Endothelial cell of umbilical vein (primary cell): ENCODE results near the gene MTREX. TPM values are rescaled to one million over a fixed set of nuclear protein-coding genes. Genes with fewer than 3 reads are reported as not detected.

ENCODE experiments used
- BruUV-seq: library from RNA; stranded (reverse); fragments of 400-500 nt; replicated peaks from 2 replicates; lab custom pipeline; 2021; lab: Mats Ljungman, UMichigan
- CTCF ChIA-PET: fragments of 300-600, 350-600 bp; sonication (Branson Sonifier 250); formaldehyde crosslinking; loops from one replicate; lab custom pipeline; 2021; ENCODE audit warnings: antibody characterized with exemption, inconsistent platforms; lab: Charles Lee
- POLR2A ChIA-PET: fragments of 300-600, 350-600 bp; sonication (Branson Sonifier 250); formaldehyde crosslinking; loops from one replicate; lab custom pipeline; 2021; ENCODE audit warnings: antibody characterized with exemption, inconsistent platforms; lab: Charles Lee
- DNase-seq: peaks from one replicate; pipeline ENCODE4 v3.0.0-alpha.2; 2011; ENCODE audit warnings: low read depth, low spot score
- FAIRE-seq: peaks from 2 replicates; lab custom pipeline; 2011; peaks lifted over from hg19 to GRCh38; lab: Jason Lieb, UNC
- H2AFZ ChIP-seq: 2 replicates; pipeline ENCODE4 v1.6.0; 2012; ENCODE audit warnings: low read depth, low read length, control low read depth, inconsistent platforms
- H3K27ac ChIP-seq: 2 replicates; pipeline ENCODE4 v1.5.1; 2011; ENCODE audit warnings: low read depth, mild to moderate bottlenecking, control low read depth, low read length, moderate library complexity; ENCODE audit not compliant: insufficient read depth
- H3K27me3 ChIP-seq, 2 experiments: 2 replicates each; pipeline versions ENCODE4 v1.6.0 to v1.6.1; 2011; ENCODE audit warnings: low read length in 2 of 2, mixed read lengths in 1 of 2; ENCODE audit not compliant: control insufficient read depth in 2 of 2, insufficient read depth in 2 of 2
- H3K36me3 ChIP-seq, 2 experiments: 2 replicates in 1 of 2; 3 replicates in 1 of 2; pipeline ENCODE4 v1.5.1; 2011; ENCODE audit warnings: low read length in 2 of 2, mild to moderate bottlenecking in 1 of 2, moderate library complexity in 1 of 2; ENCODE audit not compliant: control insufficient read depth in 2 of 2, insufficient read depth in 2 of 2; ENCODE audit errors: extremely low read depth in 1 of 2
- H3K4me1 ChIP-seq: 3 replicates; pipeline ENCODE4 v1.5.1; 2011; ENCODE audit warnings: mild to moderate bottlenecking, low read length; ENCODE audit not compliant: control insufficient read depth, insufficient read depth; ENCODE audit errors: extremely low read depth
- H3K4me2 ChIP-seq: 2 replicates; pipeline ENCODE4 v1.6.1; 2011; ENCODE audit warnings: low read length, control low read depth, mixed read lengths; ENCODE audit not compliant: insufficient read depth
- H3K4me3 ChIP-seq, 3 experiments: fragments of 200-600 bp in 1 of 3; sonication (generic), shearing (Covaris generic) in 1 of 3; replicated peaks in 1 of 3; 2 replicates each; pipeline ENCODE4 v1.5.1; 2011 to 2016; ENCODE audit warnings: control low read depth in 3 of 3, low read length in 3 of 3, mild to moderate bottlenecking in 2 of 3, inconsistent platforms in 1 of 3, low read depth in 1 of 3, moderate library complexity in 1 of 3; ENCODE audit not compliant: insufficient read depth in 1 of 3
- H3K79me2 ChIP-seq: 2 replicates; pipeline ENCODE4 v1.6.0; 2012; ENCODE audit warnings: low read length, inconsistent platforms; ENCODE audit not compliant: control insufficient read depth, insufficient read depth
- H3K9ac ChIP-seq: replicated peaks from 2 replicates; pipeline ENCODE3; 2011; ENCODE audit warnings: low read length, control low read depth; ENCODE audit not compliant: insufficient read depth; ENCODE audit errors: extremely low read depth
- H3K9me1 ChIP-seq: replicated peaks from 3 replicates; pipeline ENCODE4 v1.6.0; 2011; ENCODE audit warnings: mild to moderate bottlenecking, low read length; ENCODE audit not compliant: control insufficient read depth, insufficient read depth; ENCODE audit errors: extremely low read depth
- H3K9me3 ChIP-seq: replicated peaks from 2 replicates; pipeline ENCODE4 v1.5.1; 2012; ENCODE audit warnings: low read length, inconsistent platforms; ENCODE audit not compliant: control insufficient read depth, insufficient read depth
- H4K20me1 ChIP-seq: replicated peaks from 2 replicates; pipeline ENCODE3; 2011; ENCODE audit warnings: mild to moderate bottlenecking, low read length; ENCODE audit not compliant: control insufficient read depth, insufficient read depth; ENCODE audit errors: extremely low read depth
- EZH2 ChIP-seq: IDR thresholded peaks from 2 replicates; pipeline ENCODE4 v1.6.1; 2012; ENCODE audit warnings: borderline replicate concordance, low read depth, mild to moderate bottlenecking, moderate library complexity, low read length, inconsistent platforms; ENCODE audit not compliant: severe bottlenecking
- FOS ChIP-seq: IDR thresholded peaks from 2 replicates; pipeline ENCODE4 v1.6.1; 2011; ENCODE audit warnings: mild to moderate bottlenecking, low read length, moderate library complexity, borderline replicate concordance; ENCODE audit not compliant: insufficient read depth
- GATA2 ChIP-seq: IDR thresholded peaks from 2 replicates; pipeline ENCODE4 v1.7.0; 2011; ENCODE audit warnings: low read depth, mild to moderate bottlenecking, moderate library complexity, mixed read lengths, low read length; ENCODE audit not compliant: insufficient read length, insufficient read depth
- JUN ChIP-seq: IDR thresholded peaks from 2 replicates; pipeline ENCODE4 v1.6.1; 2011; ENCODE audit warnings: borderline replicate concordance, low read depth; ENCODE audit not compliant: insufficient read length, insufficient read depth
- MYC ChIP-seq: IDR thresholded peaks from one replicate; pipeline ENCODE4 v1.6.1; 2011; ENCODE audit warnings: mild to moderate bottlenecking, low read depth, low read length
- POLR2A ChIP-seq: IDR thresholded peaks from 2 replicates; pipeline ENCODE4 v1.6.1; 2012; ENCODE audit warnings: low read depth, mild to moderate bottlenecking, control low read depth, low read length
- POLR2AphosphoS5 ChIP-seq: IDR thresholded peaks from 2 replicates; pipeline ENCODE4 v1.6.1; 2012; ENCODE audit warnings: low read depth, mild to moderate bottlenecking, control low read depth, low read length, moderate library complexity; ENCODE audit not compliant: insufficient read depth
- dilution Hi-C: fragments of 300-500 bp; cut with MboI; formaldehyde crosslinking; loops from one replicate; pipeline ENCODE4 v1.15.0; 2019; ENCODE audit warnings: low sequenced_read_pairs; ENCODE audit not compliant: extremely low pct_ligation_motif_present
- intact Hi-C: fragments of 100-400 bp; cut with micrococcal nuclease; formaldehyde crosslinking; loops from one replicate; pipeline ENCODE4 v1.10.0; 2022
- polyA plus RNA-seq, 4 experiments: library from polyadenylated mRNA; depleted of rRNA in 3 of 4; stranded (reverse) in 3 of 4; unstranded in 1 of 4; fragments of >200 nt; gene quantifications; 2 replicates each; pipeline versions ENCODE4 v1.2.1 to v1.2.3, GENCODE V29; 2011 to 2012; ENCODE audit warnings: missing spikeins in 1 of 4
- total RNA-seq: library from RNA; stranded (reverse); gene quantifications from 2 replicates; pipeline ENCODE4 v1.2.3, GENCODE V29; 2021
- TF ChIP-seq, protein P1 (sequence below): IDR thresholded peaks from 2 replicates; pipeline ENCODE4 v1.6.1; 2011; ENCODE audit not compliant: insufficient read depth, insufficient read length
- TF ChIP-seq, protein P2 (sequence below), 2 donors: IDR thresholded peaks; 1 replicate in 1 of 2; 2 replicates in 1 of 2; pipeline ENCODE4 v1.5.1; 2011; ENCODE audit warnings: low read length in 2 of 2, mild to moderate bottlenecking in 2 of 2, moderate library complexity in 2 of 2, control low read depth in 1 of 2, inconsistent platforms in 1 of 2, low read depth in 1 of 2; ENCODE audit not compliant: insufficient read depth in 1 of 2; ENCODE audit errors: extremely low read depth in 1 of 2

Gene MTREX
- total and polyA plus RNA-seq, 2 donors (not counting 3 experiments of a cell fraction or from before 2014, with no cell fraction given), result 9.8 to 76.3 TPM

DNA sequence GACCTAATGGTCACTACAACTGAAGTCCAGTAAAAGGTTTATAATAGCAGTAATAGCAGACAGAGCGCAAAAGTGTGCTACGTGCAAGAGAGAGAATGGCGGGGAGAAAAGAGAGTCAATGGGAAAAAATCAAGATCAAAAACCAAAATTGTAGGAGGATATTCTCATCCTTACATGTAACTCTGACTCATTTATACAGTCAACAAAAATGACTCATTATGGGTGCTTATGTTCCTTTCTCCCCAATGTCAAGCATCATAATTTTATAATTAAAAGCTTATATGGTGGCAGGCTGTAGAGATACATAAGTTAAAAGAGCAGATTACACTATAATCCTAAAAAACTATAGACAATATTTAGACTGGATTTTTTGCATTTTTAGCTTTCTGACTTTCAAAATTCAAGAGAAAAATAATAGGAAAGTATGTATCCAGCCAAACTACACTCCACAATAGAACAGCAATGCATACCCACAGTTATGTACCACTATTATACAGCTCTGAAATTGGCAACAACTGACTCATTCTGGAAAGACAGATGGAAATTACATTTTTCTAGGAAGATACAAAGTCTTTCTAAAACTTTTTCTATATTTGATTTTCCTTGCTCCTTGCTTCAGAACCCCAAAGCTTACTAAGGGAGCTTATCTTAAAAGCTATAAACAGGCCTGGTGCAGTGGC is 148.6 kb downstream of the MTREX start:
- no TSS peak for BruUV-seq
- DNase-seq, result no peak

DNA sequence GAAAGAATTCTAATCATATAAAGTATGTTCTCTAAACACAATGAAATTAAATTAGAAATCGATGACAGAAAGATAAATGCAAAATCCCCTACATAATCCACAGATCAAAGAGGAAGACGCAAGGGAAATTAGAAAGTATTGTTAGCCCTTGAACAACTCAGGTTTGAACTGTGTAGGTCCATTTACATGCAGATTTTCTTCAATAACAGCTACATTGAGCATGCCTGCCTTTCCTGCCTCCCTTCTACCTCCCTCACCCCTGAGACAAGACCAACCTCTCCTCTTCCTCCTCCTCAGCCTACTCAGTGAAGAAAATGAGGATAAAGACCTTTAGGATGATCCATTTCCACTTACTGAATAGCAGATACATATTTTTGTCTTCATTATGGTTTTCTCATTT is 151.8 kb downstream of the MTREX start:
- Histone ChIP-seq H3K9ac (no peak overlapping the region), H3K4me3 (no peak overlapping the region), H3K79me2 (no peaks in the 10 kb centered on the region), H3K27me3 (no peaks in the 10 kb centered on the region), H3K9me1 (no peaks in the 10 kb centered on the region), H3K4me2 (no peak overlapping the region), H3K27ac (no peak overlapping the region), H4K20me1 (no peaks in the 10 kb centered on the region), H2AFZ (no peak overlapping the region), H3K36me3 (no peaks in the 10 kb centered on the region), H3K9me3 (no peaks in the 10 kb centered on the region), H3K4me1 (no peaks in the 10 kb centered on the region)
- no peak for FAIRE-seq
- POLR2A ChIA-PET, result no interaction called here
- no peak for DNase-seq
- TF ChIP-seq GATA2 (no peak), FOS (no peak), MYC (no peak), JUN (no peak), POLR2AphosphoS5 (no peak), POLR2A (no peak), EZH2 (no peak)
- TF ChIP-seq, protein P1, sequence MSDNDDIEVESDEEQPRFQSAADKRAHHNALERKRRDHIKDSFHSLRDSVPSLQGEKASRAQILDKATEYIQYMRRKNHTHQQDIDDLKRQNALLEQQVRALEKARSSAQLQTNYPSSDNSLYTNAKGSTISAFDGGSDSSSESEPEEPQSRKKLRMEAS, result no peak
- TF ChIP-seq, protein P2, sequence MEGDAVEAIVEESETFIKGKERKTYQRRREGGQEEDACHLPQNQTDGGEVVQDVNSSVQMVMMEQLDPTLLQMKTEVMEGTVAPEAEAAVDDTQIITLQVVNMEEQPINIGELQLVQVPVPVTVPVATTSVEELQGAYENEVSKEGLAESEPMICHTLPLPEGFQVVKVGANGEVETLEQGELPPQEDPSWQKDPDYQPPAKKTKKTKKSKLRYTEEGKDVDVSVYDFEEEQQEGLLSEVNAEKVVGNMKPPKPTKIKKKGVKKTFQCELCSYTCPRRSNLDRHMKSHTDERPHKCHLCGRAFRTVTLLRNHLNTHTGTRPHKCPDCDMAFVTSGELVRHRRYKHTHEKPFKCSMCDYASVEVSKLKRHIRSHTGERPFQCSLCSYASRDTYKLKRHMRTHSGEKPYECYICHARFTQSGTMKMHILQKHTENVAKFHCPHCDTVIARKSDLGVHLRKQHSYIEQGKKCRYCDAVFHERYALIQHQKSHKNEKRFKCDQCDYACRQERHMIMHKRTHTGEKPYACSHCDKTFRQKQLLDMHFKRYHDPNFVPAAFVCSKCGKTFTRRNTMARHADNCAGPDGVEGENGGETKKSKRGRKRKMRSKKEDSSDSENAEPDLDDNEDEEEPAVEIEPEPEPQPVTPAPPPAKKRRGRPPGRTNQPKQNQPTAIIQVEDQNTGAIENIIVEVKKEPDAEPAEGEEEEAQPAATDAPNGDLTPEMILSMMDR (IDR thresholded peaks at IDR 0.05; ENCODE audit: extremely low read depth in 1 of 2, insufficient read depth in 1 of 2, low read depth in 1 of 2, low read length in 2 of 2), result no peak
- CTCF ChIA-PET, result no interaction called here
- intact Hi-C loops (no loop called here), dilution Hi-C loops (no loop called here)
- BruUV-seq, result no TSS peak

More for the DNA sequence above, 148.6 kb downstream of the MTREX start:
- Histone ChIP-seq H3K4me1 (no peaks in the 10 kb centered on the region), H3K79me2 (no peaks in the 10 kb centered on the region), H3K9me3 (no peaks in the 10 kb centered on the region), H2AFZ (no peak overlapping the region), H3K4me3 (no peak overlapping the region), H3K9ac (no peak overlapping the region), H4K20me1 (no peaks in the 10 kb centered on the region), H3K9me1 (no peaks in the 10 kb centered on the region), H3K36me3 (no peaks in the 10 kb centered on the region), H3K27me3 (no peaks in the 10 kb centered on the region), H3K4me2 (no peak overlapping the region), H3K27ac (no peak overlapping the region)
- POLR2A ChIA-PET, result no interaction called here
- TF ChIP-seq FOS (peak; percentile 77), JUN (peak; percentile 17)
- TF ChIP-seq, protein P2 (IDR thresholded peaks at IDR 0.05; ENCODE audit: extremely low read depth in 1 of 2, insufficient read depth in 1 of 2, low read depth in 1 of 2, low read length in 2 of 2), result no peak
- intact Hi-C loops, result no loop called here
- CTCF ChIA-PET, result interaction anchor here (0.7 to 2.2 kb wide), 3 partner anchors 20 to 236 kb away, joined by 3 to 9 read pairs (median 3); no protein-coding TSS in a partner anchor
- no peak for FAIRE-seq
- dilution Hi-C loops, result no loop called here
